H1 (cell line): ENCODE measurements around the gene PMF1. TPM values are rescaled to one million over a fixed set of nuclear protein-coding genes. Genes with fewer than 3 reads are reported as not detected.

Experiments used
- CBX8 ChIP-seq: fragments of 300-800, 300-1000 bp; sonication (generic); IDR thresholded peaks from 2 replicates; pipeline ENCODE4 v1.7.1; 2016; ENCODE audit warnings: low read depth, low read length, borderline replicate concordance
- CEBPB ChIP-seq: IDR thresholded peaks from 2 replicates; pipeline ENCODE4 v1.6.1; 2012; ENCODE audit warnings: low read depth, low read length
- JUND ChIP-seq: IDR thresholded peaks from 2 replicates; pipeline ENCODE4 v1.6.1; 2011; ENCODE audit warnings: mild to moderate bottlenecking, improper control_type of control experiment, low read length
- SIX5 ChIP-seq: IDR thresholded peaks from 2 replicates; pipeline ENCODE4 v1.6.1; 2011; ENCODE audit warnings: mild to moderate bottlenecking, low read depth, low read length
- polyA plus RNA-seq, 7 experiments: library from polyadenylated mRNA; depleted of rRNA in 3 of 7; stranded (reverse) in 5 of 7; unstranded in 2 of 7; fragments of >200 nt in 5 of 7; fragments of 200-250 nt in 2 of 7; gene quantifications; 1 replicate in 5 of 7; 2 replicates in 1 of 7; 4 replicates in 1 of 7; pipeline versions ENCODE4 v1.2.1 to v1.2.3, GENCODE V29; 2011 to 2013; ENCODE audit warnings: missing spikeins in 2 of 7, mixed read lengths in 2 of 7
- total RNA-seq: library from RNA; stranded (reverse); fragmentation: NEBNext Ultra II Directional; extraction: Animal tissue kit (Norgen Biotek cat#: 25700); gene quantifications from 2 replicates; pipeline ENCODE4 v1.2.1, GENCODE V29; 2021

The PMF1 gene
- total and polyA plus RNA-seq, 2 of the 8 experiments (the other 6 are each of a cell fraction or from before 2014, with no cell fraction given) = 113 to 296 TPM

DNA sequence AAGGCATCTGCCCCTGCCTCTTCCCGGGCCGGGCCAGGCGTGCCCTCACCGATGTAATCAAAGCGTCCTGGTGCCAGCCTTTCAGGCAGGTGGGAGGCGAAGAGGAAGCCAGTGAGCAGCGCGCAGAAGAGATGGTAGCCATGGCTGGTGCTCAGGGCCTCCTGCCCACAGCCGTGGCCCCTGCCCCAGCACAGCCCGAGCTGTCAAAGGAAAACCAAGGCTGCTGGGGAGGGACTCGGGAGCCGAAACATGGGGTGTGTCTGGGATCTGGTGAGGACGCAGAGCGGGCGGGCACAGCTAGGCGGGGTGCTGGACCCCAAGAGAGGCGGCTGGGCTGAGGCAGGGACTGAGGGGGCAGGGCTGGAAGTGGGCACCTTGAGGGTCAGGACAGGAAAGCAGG lies 31.9 kb downstream of the PMF1 start (continued):
- TF ChIP-seq CEBPB (no peak), SIX5 (no peak), JUND (no peak), CBX8 (no peak)
